ENCODE measurements around the gene CD96.
"Not testable (repeated sequence)": the region's sequence is repeated elsewhere in the genome, so short reads cannot be mapped to it uniquely, and the experiment has no call there.

Gene CD96

DNA sequence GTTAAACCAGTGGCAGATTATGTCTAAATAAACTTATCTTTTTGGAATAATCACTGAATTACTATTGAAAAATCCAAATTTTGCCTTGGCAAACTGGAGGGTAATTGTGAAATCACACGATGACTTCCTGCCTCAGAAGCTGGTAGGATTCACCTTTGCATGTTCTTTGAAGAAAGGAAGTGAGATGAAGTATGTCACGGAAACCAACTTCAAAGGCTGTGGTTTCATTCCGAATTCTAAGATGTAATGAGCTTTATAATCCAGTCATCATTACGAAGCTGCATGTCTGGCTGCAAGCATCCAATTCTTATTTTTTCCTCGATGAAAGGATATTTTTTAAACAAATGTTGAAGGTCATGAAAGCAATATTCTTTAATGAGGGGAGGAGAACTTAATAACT, 68.2 kb downstream of the CD96 start:
- DNase-seq (ENCODE audit: insufficient read length, low spot score) (no peak), FAIRE-seq (no peak)
- no peak for TF ChIP-seq POLR2A (IDR thresholded peaks at IDR 0.05; ENCODE audit: low read depth, low read length)

DNA sequence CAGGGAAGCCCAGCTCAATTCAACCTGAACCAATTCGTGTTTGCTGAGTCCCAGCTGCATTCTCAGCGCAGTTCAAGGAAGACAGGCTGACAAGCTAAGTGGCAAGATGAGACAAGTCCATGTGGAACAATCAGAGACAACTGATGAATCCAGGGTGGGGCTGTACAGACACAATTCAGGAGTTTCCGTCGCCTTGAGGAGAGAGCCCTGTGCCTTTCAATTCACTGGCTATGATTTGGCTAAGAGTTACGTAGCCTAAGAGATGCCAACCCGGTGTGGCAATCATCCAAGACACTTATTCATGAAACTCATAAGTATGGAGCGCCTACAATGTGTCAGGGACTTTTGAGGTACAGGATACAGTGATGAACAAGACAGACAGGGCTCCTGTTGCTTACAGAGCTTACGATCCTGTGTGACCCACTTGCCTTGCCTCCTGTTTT, 68.6 kb downstream of the CD96 start:
- DNase-seq (ENCODE audit: insufficient read length, low spot score) = no peak
- no peak for TF ChIP-seq POLR2A (IDR thresholded peaks at IDR 0.05; ENCODE audit: low read depth, low read length)
- FAIRE-seq = no peak

DNA sequence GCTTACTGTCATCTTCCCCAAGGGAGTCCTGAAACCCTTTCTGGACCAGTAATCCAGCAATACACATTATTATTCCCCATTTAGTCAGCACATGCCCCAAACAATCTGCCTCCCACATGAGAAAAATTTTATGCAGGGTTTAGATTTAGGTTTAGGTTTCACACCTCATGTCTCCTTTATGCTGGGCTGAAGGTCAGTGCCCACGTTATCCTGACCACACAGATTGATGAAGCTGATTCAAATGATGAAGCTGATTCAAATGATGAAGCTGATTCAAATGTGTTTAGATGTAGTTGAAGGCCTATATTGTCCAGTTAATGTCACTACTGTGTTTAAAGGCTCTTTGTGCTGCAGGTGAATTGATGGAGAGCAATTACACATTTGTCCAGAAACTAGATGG, 71.3 kb downstream of the CD96 start:
- FAIRE-seq = no peak
- TF ChIP-seq POLR2A (IDR thresholded peaks at IDR 0.05; ENCODE audit: low read depth, low read length) = no peak
- no peak for DNase-seq (ENCODE audit: insufficient read length, low spot score)

DNA sequence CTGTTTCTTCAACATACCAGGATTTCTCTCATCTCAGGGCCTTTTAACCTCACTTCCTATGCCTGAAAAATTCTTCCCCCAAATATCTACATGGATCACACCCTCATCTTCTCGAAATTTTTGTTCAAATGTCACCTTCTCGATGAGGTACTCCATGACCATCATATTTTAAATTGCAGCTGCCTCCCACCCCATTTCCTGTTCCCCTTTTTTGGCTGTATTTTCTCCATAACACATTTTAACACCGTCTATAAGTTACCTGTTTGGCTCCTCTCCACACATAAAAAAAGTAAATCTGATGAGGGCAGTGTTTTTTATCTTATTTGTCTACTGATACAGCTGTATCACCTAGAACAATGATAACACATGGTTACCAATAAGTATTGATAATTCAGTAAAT, 73.9 kb downstream of the CD96 start:
- no peak for FAIRE-seq
- TF ChIP-seq POLR2A (IDR thresholded peaks at IDR 0.05; ENCODE audit: low read depth, low read length) = no peak
- no peak for DNase-seq (ENCODE audit: insufficient read length, low spot score)

DNA sequence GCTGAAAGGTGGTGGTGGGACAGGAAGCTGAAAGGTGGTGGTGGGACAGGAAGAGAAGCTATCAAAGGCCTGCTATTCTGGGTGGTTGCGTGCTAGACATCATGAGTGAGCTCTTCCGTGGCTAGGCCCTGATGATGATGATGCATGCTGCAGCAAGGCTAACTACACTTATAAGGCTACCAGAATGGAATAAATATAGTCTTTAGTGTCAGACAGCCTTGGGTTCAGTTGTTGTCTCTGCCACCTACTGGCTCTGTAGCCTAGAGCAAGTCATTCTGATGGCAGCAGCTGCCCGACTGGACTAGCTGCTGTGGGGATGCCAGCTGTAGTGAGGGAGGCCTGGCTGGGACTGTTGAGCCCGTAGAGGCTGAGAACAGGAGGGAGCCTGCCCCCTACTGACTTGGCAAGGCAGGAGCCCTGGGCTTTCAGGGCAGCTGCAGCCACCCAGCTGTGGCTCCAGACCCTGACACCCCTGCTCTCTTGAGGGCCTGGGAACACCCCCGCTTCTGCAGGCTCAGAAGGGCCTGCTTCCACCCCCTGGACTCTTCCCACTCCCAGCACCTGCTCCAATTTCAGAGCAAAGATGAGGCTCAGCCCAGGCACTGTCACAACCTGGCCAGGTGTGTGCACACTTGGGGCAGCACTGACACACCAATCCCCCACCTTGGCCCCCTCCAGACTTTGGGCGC, 74.6 kb downstream of the CD96 start:
- FAIRE-seq = no peak
- no peak for DNase-seq (ENCODE audit: insufficient read length, low spot score)
- TF ChIP-seq POLR2A (IDR thresholded peaks at IDR 0.05; ENCODE audit: low read depth, low read length) = no peak

DNA sequence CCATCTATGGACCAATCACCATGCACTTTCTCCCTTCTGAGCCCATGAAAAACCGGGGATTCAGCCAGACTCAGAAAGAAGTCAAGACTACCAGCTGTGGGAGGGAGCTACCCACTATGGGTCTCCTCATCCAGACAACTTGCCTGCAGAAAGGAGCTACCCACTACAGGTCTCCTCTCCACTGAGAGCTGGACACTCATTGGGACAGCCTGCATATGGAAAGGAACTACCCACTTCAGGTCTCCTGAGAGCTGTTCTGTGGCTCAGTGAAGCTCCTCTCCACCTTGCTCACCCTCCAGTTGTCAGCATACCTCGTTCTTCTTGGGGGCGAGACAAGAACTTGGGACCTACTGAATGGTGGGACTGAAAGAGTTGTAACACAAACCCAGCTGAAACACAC, 75.4 kb downstream of the CD96 start:
- DNase-seq (ENCODE audit: insufficient read length, low spot score) (no peak), FAIRE-seq (no peak)
- no peak for TF ChIP-seq POLR2A (IDR thresholded peaks at IDR 0.05; ENCODE audit: low read depth, low read length)

DNA sequence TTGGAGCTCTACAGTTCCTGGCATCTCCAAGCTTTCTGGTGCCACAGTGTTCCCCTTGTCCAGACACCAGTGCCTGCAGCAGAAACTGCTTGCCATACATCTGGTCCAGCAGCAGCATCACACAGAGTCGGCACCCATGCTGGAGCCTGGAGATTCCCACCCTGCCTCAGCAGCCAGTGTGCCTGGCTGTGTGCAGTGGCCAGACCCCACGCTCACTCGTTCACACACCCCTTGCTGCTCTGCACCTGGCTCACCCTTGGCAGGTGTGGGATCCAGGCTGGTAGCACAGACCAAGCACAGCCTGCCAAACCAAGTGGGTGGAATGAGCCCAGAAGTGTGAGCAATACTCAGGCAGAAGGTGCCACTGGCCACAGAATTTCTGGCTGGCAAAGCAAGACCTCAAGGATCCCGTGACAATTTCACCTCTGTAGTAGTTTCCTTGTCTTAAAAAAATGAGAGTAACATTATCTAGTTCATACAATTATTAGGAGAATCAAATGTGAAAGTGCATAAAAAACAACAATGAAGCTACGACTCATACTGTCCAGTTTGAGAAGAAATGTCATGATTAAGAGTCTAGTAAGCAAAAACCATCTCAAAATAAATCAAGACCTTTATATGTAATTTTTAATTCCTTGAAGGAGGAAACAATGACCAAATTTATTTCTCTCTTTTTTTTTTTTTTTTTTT, 76.1 kb downstream of the CD96 start:
- no peak for TF ChIP-seq POLR2A (IDR thresholded peaks at IDR 0.05; ENCODE audit: low read depth, low read length)
- FAIRE-seq = no peak
- no peak for DNase-seq (ENCODE audit: insufficient read length, low spot score)

DNA sequence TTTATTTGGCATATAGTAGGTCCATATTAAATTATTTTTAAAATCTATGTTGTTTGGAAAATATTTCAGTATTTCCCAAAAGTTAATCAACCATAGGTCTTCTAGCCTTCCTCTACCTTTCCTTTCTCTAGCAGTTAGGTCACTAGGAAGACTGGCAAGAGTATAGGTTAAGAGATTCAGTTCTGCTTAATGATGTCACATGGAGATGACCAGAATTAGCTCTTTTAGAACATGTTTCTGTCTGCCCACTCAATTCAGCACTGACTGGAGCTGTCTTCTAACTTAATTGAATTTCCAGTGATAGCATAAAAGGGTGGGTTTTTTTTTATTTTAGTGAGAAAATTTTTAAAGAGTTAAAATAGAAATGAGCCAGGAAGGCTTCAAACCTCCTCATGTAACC, 76.9 kb downstream of the CD96 start:
- FAIRE-seq (no peak), DNase-seq (ENCODE audit: insufficient read length, low spot score) (no peak)
- TF ChIP-seq POLR2A (IDR thresholded peaks at IDR 0.05; ENCODE audit: low read depth, low read length) = no peak

DNA sequence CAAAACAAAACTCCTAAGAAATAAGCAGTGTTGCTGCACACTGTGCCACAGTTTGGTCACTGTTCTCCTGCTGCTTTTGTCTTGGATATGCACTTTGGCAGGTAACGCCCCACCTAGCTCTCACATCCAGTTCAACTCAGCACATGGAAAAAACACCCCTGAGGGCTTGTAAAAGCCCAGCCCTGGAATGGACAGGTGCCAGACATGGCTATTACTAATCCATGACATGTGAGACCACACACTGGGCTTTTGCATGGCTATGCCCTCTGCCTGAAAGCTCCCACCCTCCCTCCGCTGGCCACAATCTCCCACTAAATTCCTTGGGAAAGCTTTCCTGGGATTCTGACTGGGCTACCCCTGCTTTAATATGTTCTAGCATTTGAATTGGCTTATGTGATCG, 77.8 kb downstream of the CD96 start:
- no peak for DNase-seq (ENCODE audit: insufficient read length, low spot score)
- FAIRE-seq = no peak
- no peak for TF ChIP-seq POLR2A (IDR thresholded peaks at IDR 0.05; ENCODE audit: low read depth, low read length)

DNA sequence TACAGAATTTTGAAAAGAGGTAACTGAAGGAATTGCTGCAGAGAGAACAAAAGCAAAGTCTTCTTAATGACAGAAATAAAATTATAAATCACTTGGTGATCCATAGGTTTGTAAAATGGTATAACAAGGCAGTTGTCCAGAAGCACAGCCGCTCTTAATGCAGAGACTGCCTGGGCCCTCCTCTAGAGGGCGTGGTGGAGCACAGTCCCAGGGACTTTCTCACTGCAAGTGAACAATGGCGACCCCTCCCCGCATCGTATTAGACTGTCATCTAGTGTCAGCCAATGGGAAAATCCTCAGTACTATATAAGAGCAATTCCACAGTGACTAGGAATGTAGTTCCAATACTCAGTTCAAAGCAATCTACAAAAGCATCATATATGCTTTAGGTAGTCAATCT, 79.5 kb downstream of the CD96 start:
- TF ChIP-seq POLR2A (IDR thresholded peaks at IDR 0.05; ENCODE audit: low read depth, low read length) = no peak
- DNase-seq (ENCODE audit: insufficient read length, low spot score) (peak; percentile 7), FAIRE-seq (no peak)

DNA sequence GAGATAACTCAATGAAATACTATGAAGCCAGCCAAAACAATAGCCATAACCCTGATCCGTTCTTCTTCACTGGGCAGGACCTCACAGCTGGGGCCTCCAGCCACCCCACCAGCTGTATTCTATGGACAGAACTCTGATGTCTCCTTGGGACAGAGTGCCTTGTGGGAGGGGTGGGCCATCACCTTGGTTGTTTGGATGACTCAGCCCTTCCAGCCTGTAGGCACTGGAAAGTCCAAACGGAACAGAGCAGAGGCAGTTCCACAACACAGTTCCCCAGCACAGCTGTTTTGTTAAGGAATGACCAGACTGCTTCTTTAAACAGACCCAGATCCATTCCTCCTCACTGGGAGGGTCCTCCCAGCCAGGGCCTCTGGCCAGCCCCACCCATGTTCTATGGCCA, 85.1 kb downstream of the CD96 start:
- TF ChIP-seq POLR2A (IDR thresholded peaks at IDR 0.05; ENCODE audit: low read depth, low read length) = no peak
- FAIRE-seq (peak; percentile 57), DNase-seq (ENCODE audit: insufficient read length, low spot score) (no peak)

DNA sequence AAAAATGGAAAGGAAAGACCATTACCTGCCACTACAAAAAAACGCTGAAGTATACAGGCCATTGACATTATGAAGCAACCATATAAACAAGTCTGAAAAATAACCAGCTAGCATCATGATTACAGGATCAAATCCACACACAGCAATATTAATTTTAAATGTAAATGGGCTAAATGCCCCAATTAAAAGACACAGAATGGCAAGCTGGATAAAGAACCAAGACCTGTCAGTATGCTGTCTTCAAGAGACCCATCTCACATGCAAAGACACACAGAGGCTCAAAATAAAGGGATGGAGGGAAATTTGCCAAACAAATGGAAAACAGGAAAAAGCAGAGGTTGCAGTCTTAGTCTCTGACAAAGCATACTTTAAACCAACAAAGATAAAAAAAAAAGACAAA, 87.0 kb downstream of the CD96 start:
- DNase-seq (ENCODE audit: insufficient read length, low spot score); FAIRE-seq: not testable (repeated sequence)

DNA sequence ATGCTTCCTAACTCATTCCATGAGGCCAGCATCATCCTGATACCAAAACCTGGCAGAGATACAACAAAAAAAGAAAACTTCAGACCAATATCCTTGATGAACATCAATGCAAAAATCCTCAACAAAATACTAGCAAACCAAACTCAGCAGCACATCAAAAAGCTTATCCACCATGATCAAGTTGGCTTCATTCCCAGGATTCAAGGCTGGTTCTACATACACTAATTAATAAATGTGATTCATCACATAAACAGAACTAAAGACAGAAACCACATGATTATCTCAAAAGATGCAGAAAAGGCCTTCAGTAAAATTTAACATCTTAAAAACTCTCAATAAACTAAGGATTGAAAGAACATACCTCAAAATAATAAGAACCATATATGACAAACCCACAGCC, 88.6 kb downstream of the CD96 start:
- FAIRE-seq; DNase-seq (ENCODE audit: insufficient read length, low spot score): not testable (repeated sequence)

DNA sequence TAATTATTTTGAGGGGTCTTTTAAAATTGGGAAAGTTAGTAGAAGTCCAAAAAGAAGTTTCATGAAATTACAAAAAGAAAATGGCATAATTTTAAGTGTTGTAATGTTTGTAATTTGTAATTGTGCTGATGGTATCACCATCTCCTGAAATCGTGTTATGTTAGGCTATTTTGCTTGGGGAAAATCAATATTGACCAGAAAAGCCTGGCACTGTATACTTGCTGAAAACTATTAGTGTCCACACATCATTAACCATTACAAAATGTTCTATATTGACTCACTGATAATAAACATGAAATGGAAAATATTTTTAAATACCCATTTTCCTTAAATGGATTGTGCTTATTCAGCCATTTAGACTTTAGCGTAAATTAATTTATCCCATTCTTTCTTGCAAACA, 93.4 kb downstream of the CD96 start:
- TF ChIP-seq POLR2A (IDR thresholded peaks at IDR 0.05; ENCODE audit: low read depth, low read length) = no peak
- DNase-seq (ENCODE audit: insufficient read length, low spot score) (no peak), FAIRE-seq (no peak)

DNA sequence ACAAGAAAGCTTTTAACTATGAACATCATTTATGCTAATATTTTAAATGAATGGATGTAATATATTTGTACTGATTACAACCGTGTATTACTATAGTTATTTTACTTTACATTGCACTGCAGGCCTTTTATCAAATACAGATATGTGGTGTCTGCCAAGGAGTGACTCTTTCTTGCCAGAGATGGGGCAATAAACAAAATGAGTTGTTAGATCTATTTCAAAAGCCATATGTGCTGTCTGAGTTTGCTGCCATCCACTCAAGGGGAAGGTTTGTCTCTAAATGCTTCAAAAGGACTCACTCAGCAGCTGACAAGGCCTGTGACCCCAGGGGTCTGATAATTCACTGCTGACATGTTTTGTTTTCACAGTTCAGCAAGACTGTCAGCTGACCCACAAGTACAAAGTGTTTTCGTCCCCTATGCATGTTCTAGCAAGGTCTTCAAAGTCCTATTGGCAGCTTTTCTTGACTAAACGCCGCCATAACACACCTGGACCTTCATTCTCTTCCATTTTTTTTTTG, 94.4 kb downstream of the CD96 start:
- no peak for TF ChIP-seq POLR2A (IDR thresholded peaks at IDR 0.05; ENCODE audit: low read depth, low read length)
- DNase-seq (ENCODE audit: insufficient read length, low spot score) (no peak), FAIRE-seq (no peak)

All from H54 (cell line).